HCT116 (cell line): ENCODE results near the gene SERPINB5. TPM values are rescaled to one million over a fixed set of nuclear protein-coding genes. Genes with fewer than 3 reads are reported as not detected.
A peak's percentile ranks its signal among the peaks of the same experiment; 100 is the strongest.

ENCODE experiments used
- ATAC-seq: fragments of 200-7000 bp; cut with Tn5 transposase; 2 replicates; pipeline ENCODE4 v1.9.1; 2020; ENCODE audit warnings: mild to moderate bottlenecking, moderate library complexity
- Bru-seq: library from RNA; stranded (reverse); fragments of 400-500 nt; gene quantifications from one replicate; lab custom pipeline; 2021; lab: Mats Ljungman, UMichigan
- BruChase-seq, 2 experiments: library from RNA; stranded (reverse); fragments of 400-500 nt; gene quantifications; one replicate each; lab custom pipeline; 2021; lab: Mats Ljungman, UMichigan
- BruUV-seq: library from RNA; stranded (reverse); fragments of 400-500 nt; replicated peaks from 2 replicates; lab custom pipeline; 2021; lab: Mats Ljungman, UMichigan
- CTCF ChIA-PET: fragments of 300-600 bp; sonication (Branson Sonifier 250); formaldehyde crosslinking; loops from one replicate; lab custom pipeline; 2021; ENCODE audit warnings: antibody characterized with exemption; lab: Charles Lee
- POLR2A ChIA-PET: fragments of 300-600, 350-600 bp; sonication (Branson Sonifier 250); formaldehyde crosslinking; loops from one replicate; lab custom pipeline; 2021; ENCODE audit warnings: antibody characterized with exemption; lab: Charles Lee
- RAD21 ChIA-PET, 2 experiments: fragments of 300-600 bp; sonication (Branson Sonifier 250); formaldehyde crosslinking; loops; one replicate each; lab custom pipeline; 2023; ENCODE audit warnings: low total read pairs in 2 of 2; ENCODE audit not compliant: uncharacterized antibody in 2 of 2, unreplicated experiment in 2 of 2, low non-redundant PET in 1 of 2; lab: Charles Lee
- DNase-seq: peaks from one replicate; pipeline ENCODE4 v3.0.0-alpha.2; 2010; ENCODE audit warnings: low read depth, low spot score
- H2AFZ ChIP-seq: fragments of 200-600 bp; shearing (Covaris generic), sonication (generic); 2 replicates; pipeline ENCODE4 v1.6.1; 2017; ENCODE audit warnings: low read depth, mixed run types, mixed read lengths, antibody characterized with exemption, low read length; ENCODE audit not compliant: poor library complexity, severe bottlenecking
- H3K27ac ChIP-seq: 2 replicates; pipeline ENCODE4 v1.5.1; 2012; ENCODE audit warnings: low read depth, low read length
- H3K27me3 ChIP-seq: fragments of 200-600 bp; sonication (generic); 2 replicates; pipeline ENCODE4 v1.6.1; 2016; ENCODE audit warnings: mixed run types, low read length, mixed read lengths; ENCODE audit not compliant: insufficient read depth
- H3K36me3 ChIP-seq, 2 experiments: fragments of 200-500 bp in 1 of 2; fragments of 200-600 bp in 1 of 2; sonication (Bioruptor generic) in 1 of 2; sonication (generic) in 1 of 2; 2 replicates each; pipeline versions ENCODE4 v1.5.1 to v1.6.1; 2014 to 2016; ENCODE audit warnings: low read length in 2 of 2, inconsistent platforms in 1 of 2, mixed read lengths in 1 of 2, mixed run types in 1 of 2; ENCODE audit not compliant: insufficient read depth in 2 of 2, control insufficient read depth in 1 of 2
- H3K4me1 ChIP-seq, 2 experiments: fragments of 200-600 bp in 1 of 2; sonication (generic) in 1 of 2; 2 replicates each; pipeline versions ENCODE4 v1.5.1 to v1.6.1; 2012 to 2017; ENCODE audit warnings: low read length in 2 of 2, inconsistent platforms in 1 of 2, mild to moderate bottlenecking in 1 of 2, mixed read lengths in 1 of 2, mixed run types in 1 of 2, moderate library complexity in 1 of 2; ENCODE audit not compliant: insufficient read depth in 2 of 2, control insufficient read depth in 1 of 2
- H3K4me2 ChIP-seq: fragments of 200-600 bp; sonication (generic); 2 replicates; pipeline ENCODE4 v1.6.1; 2017; ENCODE audit warnings: mixed run types, low read length, mixed read lengths
- H3K4me3 ChIP-seq, 2 experiments: fragments of 200-600 bp in 1 of 2; sonication (generic) in 1 of 2; replicated peaks in 1 of 2; 2 replicates each; pipeline ENCODE4 v1.5.1; 2011 to 2016; ENCODE audit warnings: low read length in 2 of 2, control low read depth in 1 of 2, low read depth in 1 of 2, mild to moderate bottlenecking in 1 of 2, mixed read lengths in 1 of 2, mixed run types in 1 of 2
- H3K79me2 ChIP-seq: fragments of 200-600 bp; sonication (generic); 2 replicates; pipeline ENCODE4 v1.6.1; 2017; ENCODE audit warnings: mild to moderate bottlenecking, mixed run types, low read length, moderate library complexity, mixed read lengths; ENCODE audit not compliant: insufficient read depth
- H3K9ac ChIP-seq: fragments of 200-600 bp; sonication (generic); 2 replicates; pipeline ENCODE4 v1.6.1; 2016; ENCODE audit warnings: low read length, mixed read lengths
- H3K9me2 ChIP-seq: fragments of 200-600 bp; sonication (generic), shearing (Covaris generic); 2 replicates; pipeline ENCODE4 v1.6.1; 2017; ENCODE audit warnings: mixed run types, mild to moderate bottlenecking, moderate library complexity; ENCODE audit not compliant: insufficient read depth
- H3K9me3 ChIP-seq, 2 experiments: fragments of 200-500 bp in 1 of 2; fragments of 200-600 bp in 1 of 2; sonication (Bioruptor generic) in 1 of 2; sonication (generic) in 1 of 2; 2 replicates each; pipeline ENCODE4 v1.6.1; 2014 to 2017; ENCODE audit warnings: low read length in 2 of 2, mixed read lengths in 2 of 2, inconsistent platforms in 1 of 2, low read depth in 1 of 2, mild to moderate bottlenecking in 1 of 2, mixed run types in 1 of 2, moderate library complexity in 1 of 2; ENCODE audit not compliant: control insufficient read depth in 1 of 2, insufficient read depth in 1 of 2
- H4K20me1 ChIP-seq: fragments of 200-600 bp; sonication (generic), shearing (Covaris generic); 2 replicates; pipeline ENCODE4 v1.6.1; 2017; ENCODE audit warnings: mixed run types, mild to moderate bottlenecking, moderate library complexity; ENCODE audit not compliant: insufficient read depth
- CBX3 ChIP-seq: IDR thresholded peaks from 2 replicates; pipeline ENCODE4 v1.6.1; 2012; ENCODE audit warnings: low read depth
- CEBPB ChIP-seq: IDR thresholded peaks from 2 replicates; pipeline ENCODE4 v1.6.1; 2012; ENCODE audit warnings: low read depth
- EGR1 ChIP-seq: IDR thresholded peaks from 2 replicates; pipeline ENCODE4 v1.6.1; 2012; ENCODE audit warnings: low read depth
- FOSL1 ChIP-seq: IDR thresholded peaks from 2 replicates; pipeline ENCODE4 v1.6.1; 2012; ENCODE audit warnings: low read depth
- JUND ChIP-seq: IDR thresholded peaks from 2 replicates; pipeline ENCODE4 v1.6.1; 2012
- MAX ChIP-seq: IDR thresholded peaks from 2 replicates; pipeline ENCODE4 v1.6.1; 2012
- POLR2AphosphoS5 ChIP-seq: IDR thresholded peaks from 2 replicates; pipeline ENCODE4 v1.6.1; 2011; ENCODE audit warnings: mild to moderate bottlenecking, low read depth, low read length, moderate library complexity
- RAD21 ChIP-seq: IDR thresholded peaks from 2 replicates; pipeline ENCODE4 v1.6.1; 2012; ENCODE audit warnings: low read depth, mild to moderate bottlenecking
- SIN3A ChIP-seq: IDR thresholded peaks from 2 replicates; pipeline ENCODE4 v1.6.1; 2012; ENCODE audit warnings: low read depth
- SP1 ChIP-seq: IDR thresholded peaks from 2 replicates; pipeline ENCODE4 v1.6.1; 2012; ENCODE audit warnings: low read depth
- TCF7L2 ChIP-seq: IDR thresholded peaks from 2 replicates; pipeline ENCODE4 v1.7.0; 2011; ENCODE audit warnings: borderline replicate concordance, inconsistent platforms; ENCODE audit not compliant: insufficient read depth, insufficient read length; ENCODE audit errors: extremely low read depth
- YY1 ChIP-seq: IDR thresholded peaks from 2 replicates; pipeline ENCODE4 v1.6.1; 2011; ENCODE audit warnings: low read length, low read depth, moderate library complexity, mild to moderate bottlenecking; ENCODE audit not compliant: insufficient replicate concordance; ENCODE audit errors: extremely low read depth
- intact Hi-C: fragments of 100-400 bp; cut with micrococcal nuclease; formaldehyde crosslinking; loops from 2 replicates; pipeline ENCODE4 v1.10.0; 2022
- long read RNA-seq: library from polyadenylated mRNA; unstranded; transcript quantifications from one replicate; pipeline ENCODE4 v2.0.0, GENCODE V29; 2021; ENCODE audit not compliant: unreplicated experiment
- polyA plus RNA-seq: library from polyadenylated mRNA; unstranded; fragments of >200 nt; gene quantifications from 2 replicates; pipeline ENCODE4 v1.2.1, GENCODE V29; 2012; ENCODE audit warnings: missing spikeins
- total RNA-seq: library from RNA; stranded (reverse); gene quantifications from one replicate; pipeline ENCODE4 v1.2.1, GENCODE V29; 2021; ENCODE audit not compliant: unreplicated experiment
- TF ChIP-seq, protein P1 (sequence below), 3 experiments: fragments of 200-600 bp in 1 of 3; sonication (generic) in 1 of 3; IDR thresholded peaks in 2 of 3; conservative IDR thresholded peaks in 1 of 3; 2 replicates each; pipeline ENCODE4 v1.5.1; 2012 to 2017; ENCODE audit warnings: low read depth in 2 of 3, low read length in 2 of 3, antibody characterized with exemption in 1 of 3, borderline replicate concordance in 1 of 3, control low read depth in 1 of 3, mild to moderate bottlenecking in 1 of 3, mixed read lengths in 1 of 3, mixed run types in 1 of 3, moderate library complexity in 1 of 3; ENCODE audit not compliant: insufficient read depth in 1 of 3

SERPINB5 gene
- total RNA-seq (19.5 TPM), Bru-seq, nascent RNA (percentile 65 among the genes with signal in this experiment), BruChase-seq, experiment 1, labeled RNA remaining after a 6-hour chase (percentile 69 among the genes with signal in this experiment), BruChase-seq, experiment 2, labeled RNA remaining after a 2-hour chase (percentile 63 among the genes with signal in this experiment)
- 11.5 and 13.9 TPM in 2 replicates for polyA plus RNA-seq
- long read RNA-seq, transcript SERPINB5-201 (7 exons, 2,783 nt): major isoform, 75 of 79 reads
- long read RNA-seq, partial matches to known transcripts: 0 of 79 reads
- long read RNA-seq, other reads (novel, unspliced or antisense): 3 of 79 reads

- ATAC-seq: peak; percentile 94
These were observed at the start of gene SERPINB5 for GRCh38 chr18:63476668-63477067. TSS of gene SERPINB5 (plus strand) at chr18:63476958. CDS start at chr18:63484429, 7,471 bp downstream.

More at GRCh38 chr18:63476668-63477067, at the start of gene SERPINB5:
- no TSS peak for BruUV-seq
- Histone ChIP-seq H3K36me3 (no peaks in the 10 kb centered on the region), H3K4me1 (peaks cover 16 to 40% of the 10 kb centered on the region in 2 experiments), H3K9ac (peak within 1 kb of the TSS; percentile 44), H3K9me2 (no peaks in the 10 kb centered on the region), H3K4me3 (peak within 1 kb of the TSS; percentile 62 to 67), H3K4me2 (peak within 1 kb of the TSS; percentile 90), H3K79me2 (no peaks in the 10 kb centered on the region; the same call in 1 of the 2 replicates), H3K9me3 (no peaks in the 10 kb centered on the region), H3K27me3 (no peaks in the 10 kb centered on the region), H3K27ac (peak within 1 kb of the TSS; percentile 60; the same call in 1 of the 2 replicates), H4K20me1 (no peaks in the 10 kb centered on the region), H2AFZ (peak within 1 kb of the TSS; percentile 50)
- peak; percentile 56; the same call in 1 of the 2 replicates for TF ChIP-seq SP1
- TF ChIP-seq, protein P1, sequence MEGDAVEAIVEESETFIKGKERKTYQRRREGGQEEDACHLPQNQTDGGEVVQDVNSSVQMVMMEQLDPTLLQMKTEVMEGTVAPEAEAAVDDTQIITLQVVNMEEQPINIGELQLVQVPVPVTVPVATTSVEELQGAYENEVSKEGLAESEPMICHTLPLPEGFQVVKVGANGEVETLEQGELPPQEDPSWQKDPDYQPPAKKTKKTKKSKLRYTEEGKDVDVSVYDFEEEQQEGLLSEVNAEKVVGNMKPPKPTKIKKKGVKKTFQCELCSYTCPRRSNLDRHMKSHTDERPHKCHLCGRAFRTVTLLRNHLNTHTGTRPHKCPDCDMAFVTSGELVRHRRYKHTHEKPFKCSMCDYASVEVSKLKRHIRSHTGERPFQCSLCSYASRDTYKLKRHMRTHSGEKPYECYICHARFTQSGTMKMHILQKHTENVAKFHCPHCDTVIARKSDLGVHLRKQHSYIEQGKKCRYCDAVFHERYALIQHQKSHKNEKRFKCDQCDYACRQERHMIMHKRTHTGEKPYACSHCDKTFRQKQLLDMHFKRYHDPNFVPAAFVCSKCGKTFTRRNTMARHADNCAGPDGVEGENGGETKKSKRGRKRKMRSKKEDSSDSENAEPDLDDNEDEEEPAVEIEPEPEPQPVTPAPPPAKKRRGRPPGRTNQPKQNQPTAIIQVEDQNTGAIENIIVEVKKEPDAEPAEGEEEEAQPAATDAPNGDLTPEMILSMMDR (IDR thresholded peaks at IDR 0.05 in 2 of 3, conservative IDR thresholded peaks at IDR 0.05 in 1 of 3; ENCODE audit: borderline replicate concordance in 1 of 3, insufficient read depth in 1 of 3, low read depth in 2 of 3, low read length in 2 of 3): no peak
- TF ChIP-seq YY1: peak; percentile 5
- no peak for TF ChIP-seq TCF7L2
- TF ChIP-seq EGR1: peak; percentile 46
- peak; percentile 40; the same call in 1 of the 2 replicates for TF ChIP-seq SIN3A
- no peak for TF ChIP-seq CEBPB
- no peak for TF ChIP-seq FOSL1
- peak; percentile 44; the same call in 1 of the 2 replicates for TF ChIP-seq MAX
- 0 out of 2 replicates have a peak, but pooled peaks have one; percentile 14 for TF ChIP-seq CBX3
- TF ChIP-seq POLR2AphosphoS5: peak; percentile 82
- no peak for TF ChIP-seq RAD21
- TF ChIP-seq JUND: no peak
- intact Hi-C loops: no loop called here
- peak; percentile 69 for DNase-seq
- ChIA-PET POLR2A (interaction anchor here (0.6 kb wide), 1 partner anchor 25 kb away, joined by 3 read pairs; no protein-coding TSS in a partner anchor), CTCF (interaction anchor here (1.0 to 1.9 kb wide), 4 partner anchors 35 to 451 kb away, joined by 3 to 5 read pairs (median 4); no protein-coding TSS in a partner anchor), RAD21 (no interaction called here)
